SK-N-SH treated with all-trans-retinoic acid at 6 μM for 48 hours (cell line): Measurements from ENCODE around the gene PIK3R3.

Source experiments
- ATAC-seq: fragments of 200-7000 bp; cut with Tn5 transposase; 3 replicates; pipeline ENCODE4 v1.9.1; 2020; ENCODE audit warnings: mild to moderate bottlenecking, moderate library complexity
- ARNTL ChIP-seq: fragments of 450-650 bp; formaldehyde crosslinking; IDR thresholded peaks from 2 replicates; pipeline ENCODE4 v1.5.0; 2020; ENCODE audit warnings: low read depth, mild to moderate bottlenecking, moderate library complexity, borderline replicate concordance
- BACH2 ChIP-seq: fragments of 250-450 bp; sonication (Bioruptor Pico); IDR thresholded peaks from 2 replicates; pipeline ENCODE4 v1.9.0; 2021; ENCODE audit warnings: mild to moderate bottlenecking, borderline replicate concordance
- CSDC2 ChIP-seq: fragments of 250-450 bp; sonication (Bioruptor Pico); IDR thresholded peaks from 2 replicates; pipeline ENCODE4 v1.5.0; 2020; ENCODE audit warnings: mild to moderate bottlenecking, moderate library complexity
- ESRRG ChIP-seq: fragments of 250-450 bp; sonication (Bioruptor Pico); IDR thresholded peaks from 2 replicates; pipeline ENCODE4 v1.6.1; 2021; ENCODE audit warnings: mild to moderate bottlenecking
- GLIS3 ChIP-seq: fragments of 250-450 bp; sonication (Bioruptor Pico); IDR thresholded peaks from 2 replicates; pipeline ENCODE4 v1.5.0; 2020; ENCODE audit warnings: mild to moderate bottlenecking, moderate library complexity
- ISL1 ChIP-seq: fragments of 250-450 bp; sonication (Bioruptor Pico); IDR thresholded peaks from 2 replicates; pipeline ENCODE4 v2.1.2; 2022; ENCODE audit warnings: mild to moderate bottlenecking, moderate library complexity
- PPARA ChIP-seq: fragments of 250-450 bp; sonication (Bioruptor Pico); IDR thresholded peaks from 2 replicates; pipeline ENCODE4 v1.5.0; 2020; ENCODE audit warnings: mild to moderate bottlenecking, borderline replicate concordance
- RARB ChIP-seq: fragments of 250-450 bp; sonication (Bioruptor Pico); IDR thresholded peaks from 2 replicates; pipeline ENCODE4 v1.8.0; 2021; ENCODE audit warnings: mild to moderate bottlenecking, moderate library complexity
- SNAI2 ChIP-seq: fragments of 250-450 bp; sonication (Bioruptor Pico); IDR thresholded peaks from 2 replicates; pipeline ENCODE4 v1.5.0; 2020; ENCODE audit warnings: mild to moderate bottlenecking, moderate library complexity
- TCF4 ChIP-seq: fragments of 250-450 bp; sonication (Bioruptor Pico); IDR thresholded peaks from 2 replicates; pipeline ENCODE4 v1.8.0; 2021; ENCODE audit warnings: mild to moderate bottlenecking, moderate library complexity, borderline replicate concordance
- TOX ChIP-seq: fragments of 250-450 bp; sonication (Bioruptor Pico); IDR thresholded peaks from 2 replicates; pipeline ENCODE4 v1.8.0; 2021; ENCODE audit warnings: mild to moderate bottlenecking, moderate library complexity, borderline replicate concordance
- TSHZ2 ChIP-seq: fragments of 250-450 bp; sonication (Bioruptor Pico); IDR thresholded peaks from 2 replicates; pipeline ENCODE4 v1.5.0; 2020; ENCODE audit warnings: mild to moderate bottlenecking, moderate library complexity
- ZC3H10 ChIP-seq: fragments of 250-450 bp; sonication (Bioruptor Pico); IDR thresholded peaks from 2 replicates; pipeline ENCODE4 v1.5.1; 2021; ENCODE audit warnings: mild to moderate bottlenecking, moderate library complexity
- ZFP3 ChIP-seq: fragments of 250-450 bp; sonication (Bioruptor Pico); IDR thresholded peaks from 2 replicates; pipeline ENCODE4 v1.5.0; 2020; ENCODE audit warnings: mild to moderate bottlenecking, moderate library complexity
- ZFP30 ChIP-seq: fragments of 450-650 bp; formaldehyde crosslinking; IDR thresholded peaks from 2 replicates; pipeline ENCODE4 v1.5.0; 2022; ENCODE audit warnings: mild to moderate bottlenecking, moderate library complexity
- ZNF565 ChIP-seq: fragments of 450-650 bp; formaldehyde crosslinking; conservative IDR thresholded peaks from 2 replicates; pipeline ENCODE4 v1.5.0; 2020; ENCODE audit warnings: low read depth, mild to moderate bottlenecking, moderate library complexity
- ZNF70 ChIP-seq: fragments of 450-650 bp; formaldehyde crosslinking; IDR thresholded peaks from 2 replicates; pipeline ENCODE4 v1.5.0; 2020; ENCODE audit warnings: mild to moderate bottlenecking, moderate library complexity
- ZNF8 ChIP-seq: fragments of 450-650 bp; formaldehyde crosslinking; IDR thresholded peaks from 2 replicates; pipeline ENCODE4 v1.5.0; 2020; ENCODE audit warnings: mild to moderate bottlenecking, moderate library complexity
- TF ChIP-seq, protein P1 (sequence below): fragments of 250-450 bp; sonication (Bioruptor Pico); IDR thresholded peaks from 2 replicates; pipeline ENCODE4 v1.5.1; 2020; ENCODE audit warnings: low read depth, mild to moderate bottlenecking, moderate library complexity
- TF ChIP-seq, protein P2 (sequence below): fragments of 250-450 bp; sonication (Bioruptor Pico); IDR thresholded peaks from 2 replicates; pipeline ENCODE4 v1.5.1; 2021; ENCODE audit warnings: mild to moderate bottlenecking, moderate library complexity
- TF ChIP-seq, protein P3 (sequence below): fragments of 250-450 bp; sonication (Bioruptor Pico); IDR thresholded peaks from 2 replicates; pipeline ENCODE4 v1.8.0; 2021; ENCODE audit warnings: low read depth, mild to moderate bottlenecking, moderate library complexity, borderline replicate concordance

Gene PIK3R3

GRCh38 chr1:46039571-46040052 is 92.8 kb downstream of the PIK3R3 start:
- ATAC-seq = peak; percentile 29
- TF ChIP-seq ISL1 (CRISPR knock-in tag) (no peak), ZFP30 (CRISPR knock-in tag) (no peak), PPARA (no peak), ZNF565 (CRISPR knock-in tag) (no peak), ZNF70 (no peak)
- TF ChIP-seq, protein P1, sequence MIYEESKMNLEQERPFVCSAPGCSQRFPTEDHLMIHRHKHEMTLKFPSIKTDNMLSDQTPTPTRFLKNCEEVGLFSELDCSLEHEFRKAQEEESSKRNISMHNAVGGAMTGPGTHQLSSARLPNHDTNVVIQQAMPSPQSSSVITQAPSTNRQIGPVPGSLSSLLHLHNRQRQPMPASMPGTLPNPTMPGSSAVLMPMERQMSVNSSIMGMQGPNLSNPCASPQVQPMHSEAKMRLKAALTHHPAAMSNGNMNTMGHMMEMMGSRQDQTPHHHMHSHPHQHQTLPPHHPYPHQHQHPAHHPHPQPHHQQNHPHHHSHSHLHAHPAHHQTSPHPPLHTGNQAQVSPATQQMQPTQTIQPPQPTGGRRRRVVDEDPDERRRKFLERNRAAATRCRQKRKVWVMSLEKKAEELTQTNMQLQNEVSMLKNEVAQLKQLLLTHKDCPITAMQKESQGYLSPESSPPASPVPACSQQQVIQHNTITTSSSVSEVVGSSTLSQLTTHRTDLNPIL (CRISPR knock-in tag) = no peak

DNA sequence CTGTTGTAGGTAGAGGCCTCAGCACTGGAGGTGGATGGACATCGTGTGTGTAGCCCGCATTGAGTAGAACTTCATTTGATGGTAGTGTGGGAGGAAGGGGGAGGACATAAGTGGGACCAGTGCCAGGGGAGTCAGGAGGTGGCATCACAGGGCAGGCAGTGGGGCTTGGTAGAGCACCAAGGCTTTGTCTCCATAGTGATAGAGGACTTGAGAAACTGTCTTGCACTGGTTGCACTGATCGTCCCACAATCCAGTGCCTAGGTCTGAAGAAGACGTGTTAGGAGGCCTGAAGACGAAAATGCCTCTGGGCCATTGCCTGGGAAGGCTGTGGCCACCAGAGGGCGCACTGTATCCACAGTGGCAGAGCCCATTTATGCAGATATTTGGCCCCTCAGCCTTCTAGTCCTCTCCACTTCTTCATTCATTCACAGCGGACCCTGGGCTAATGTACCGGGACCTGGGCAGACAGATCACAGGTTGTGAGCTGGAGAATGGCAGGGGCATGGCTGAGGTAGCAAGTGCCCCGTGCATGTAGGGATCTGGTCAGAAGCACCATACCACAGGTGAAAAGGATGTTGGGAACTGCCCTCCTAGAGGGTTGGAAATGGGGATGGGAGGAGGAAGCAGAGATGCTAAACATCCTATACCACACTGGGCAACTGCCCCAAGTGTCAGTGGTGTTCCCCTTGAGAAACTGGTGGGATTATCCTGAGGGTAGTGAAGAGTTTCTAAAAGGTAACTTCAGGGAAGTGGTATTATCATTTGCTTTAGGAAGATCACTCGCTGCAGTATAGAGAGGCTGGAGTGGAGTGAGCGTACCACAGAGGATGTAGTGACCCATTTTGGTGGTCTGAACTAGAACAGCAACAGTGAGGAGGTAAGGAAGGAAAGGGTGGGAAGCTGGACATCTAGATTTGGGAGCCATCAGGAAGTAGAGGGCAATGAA is 95.3 kb downstream of the PIK3R3 start:
- ATAC-seq = peak; percentile 84
- no peak for TF ChIP-seq ZC3H10
- no peak for TF ChIP-seq ZNF70
- TF ChIP-seq ISL1 (CRISPR knock-in tag) = no peak
- TF ChIP-seq ZNF8 (CRISPR knock-in tag) = no peak
- no peak for TF ChIP-seq ESRRG (CRISPR knock-in tag)
- TF ChIP-seq ZFP30 (CRISPR knock-in tag) = no peak
- no peak for TF ChIP-seq TCF4 (CRISPR knock-in tag)
- TF ChIP-seq ZFP3 = no peak
- TF ChIP-seq RARB = no peak
- TF ChIP-seq TSHZ2 (CRISPR knock-in tag) = no peak
- TF ChIP-seq SNAI2 = no peak
- TF ChIP-seq TOX = no peak
- TF ChIP-seq ZNF565 (CRISPR knock-in tag) = no peak
- no peak for TF ChIP-seq CSDC2
- no peak for TF ChIP-seq ARNTL (CRISPR knock-in tag)
- no peak for TF ChIP-seq BACH2 (CRISPR knock-in tag)
- TF ChIP-seq, protein P1 (CRISPR knock-in tag) = no peak
- TF ChIP-seq GLIS3 (CRISPR knock-in tag) = no peak
- TF ChIP-seq, protein P2, sequence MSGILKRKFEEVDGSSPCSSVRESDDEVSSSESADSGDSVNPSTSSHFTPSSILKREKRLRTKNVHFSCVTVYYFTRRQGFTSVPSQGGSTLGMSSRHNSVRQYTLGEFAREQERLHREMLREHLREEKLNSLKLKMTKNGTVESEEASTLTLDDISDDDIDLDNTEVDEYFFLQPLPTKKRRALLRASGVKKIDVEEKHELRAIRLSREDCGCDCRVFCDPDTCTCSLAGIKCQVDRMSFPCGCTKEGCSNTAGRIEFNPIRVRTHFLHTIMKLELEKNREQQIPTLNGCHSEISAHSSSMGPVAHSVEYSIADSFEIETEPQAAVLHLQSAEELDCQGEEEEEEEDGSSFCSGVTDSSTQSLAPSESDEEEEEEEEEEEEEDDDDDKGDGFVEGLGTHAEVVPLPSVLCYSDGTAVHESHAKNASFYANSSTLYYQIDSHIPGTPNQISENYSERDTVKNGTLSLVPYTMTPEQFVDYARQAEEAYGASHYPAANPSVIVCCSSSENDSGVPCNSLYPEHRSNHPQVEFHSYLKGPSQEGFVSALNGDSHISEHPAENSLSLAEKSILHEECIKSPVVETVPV (CRISPR knock-in tag) = no peak
- TF ChIP-seq, all 23 proteins: peak for 0

- no peak for ATAC-seq
Observed at GRCh38 chr1:46034601-46035516, 97.6 kb downstream of the PIK3R3 start.

More at GRCh38 chr1:46034601-46035516, 97.6 kb downstream of the PIK3R3 start:
- TF ChIP-seq TOX = no peak
- TF ChIP-seq PPARA = no peak
- TF ChIP-seq, protein P3, sequence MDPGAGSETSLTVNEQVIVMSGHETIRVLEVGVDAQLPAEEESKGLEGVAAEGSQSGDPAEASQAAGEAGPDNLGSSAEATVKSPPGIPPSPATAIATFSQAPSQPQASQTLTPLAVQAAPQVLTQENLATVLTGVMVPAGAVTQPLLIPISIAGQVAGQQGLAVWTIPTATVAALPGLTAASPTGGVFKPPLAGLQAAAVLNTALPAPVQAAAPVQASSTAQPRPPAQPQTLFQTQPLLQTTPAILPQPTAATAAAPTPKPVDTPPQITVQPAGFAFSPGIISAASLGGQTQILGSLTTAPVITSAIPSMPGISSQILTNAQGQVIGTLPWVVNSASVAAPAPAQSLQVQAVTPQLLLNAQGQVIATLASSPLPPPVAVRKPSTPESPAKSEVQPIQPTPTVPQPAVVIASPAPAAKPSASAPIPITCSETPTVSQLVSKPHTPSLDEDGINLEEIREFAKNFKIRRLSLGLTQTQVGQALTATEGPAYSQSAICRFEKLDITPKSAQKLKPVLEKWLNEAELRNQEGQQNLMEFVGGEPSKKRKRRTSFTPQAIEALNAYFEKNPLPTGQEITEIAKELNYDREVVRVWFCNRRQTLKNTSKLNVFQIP (CRISPR knock-in tag) = no peak
- TF ChIP-seq ZNF8 (CRISPR knock-in tag) = no peak
- TF ChIP-seq ISL1 (CRISPR knock-in tag) = no peak
